ENCODE data around the gene ZFP69B. TPM values are rescaled to one million over a fixed set of nuclear protein-coding genes. Genes with fewer than 3 reads are reported as not detected.
"Not testable (repeated sequence)": the region's sequence is repeated elsewhere in the genome, so short reads cannot be mapped to it uniquely, and the experiment has no call there.

ZFP69B gene
- polyA plus RNA-seq, 1 donor (not counting 4 experiments of a cell fraction or from before 2014, with no cell fraction given) = 1.9 TPM

GRCh38 chr1:40495315-40495903 is 45.1 kb downstream of the ZFP69B start:
- DNase-seq (ENCODE audit: low read depth, low spot score) = no peak
- Histone ChIP-seq H3K36me3 (ENCODE audit: control insufficient read depth in 2 of 2, extremely low read depth in 1 of 2, insufficient read depth in 2 of 2, low read length in 2 of 2) (peaks cover 0 to 2% of the 10 kb centered on the region in 2 experiments), H3K27me3 (ENCODE audit: control insufficient read depth, extremely low read depth, insufficient read depth, low read length) (no peaks in the 10 kb centered on the region), H3K4me2 (ENCODE audit: control insufficient read depth, extremely low read depth, insufficient read depth, low read depth, low read length) (no peak overlapping the region), H3K4me1 (ENCODE audit: control insufficient read depth, extremely low read depth, insufficient read depth, low read length) (no peaks in the 10 kb centered on the region), H3K9me3 (ENCODE audit: control insufficient read depth, low read depth, low read length) (peaks cover 9% of the 10 kb centered on the region), H3K27ac (ENCODE audit: control insufficient read depth, insufficient read depth, low read length) (no peak overlapping the region), H2AFZ (ENCODE audit: control insufficient read depth, low read length) (no peak overlapping the region), H3K4me3 (ENCODE audit: control insufficient read depth in 2 of 3, extremely low read depth in 1 of 3, insufficient read depth in 2 of 3, low read depth in 1 of 3, low read length in 3 of 3) (no peak overlapping the region), H3K9ac (ENCODE audit: control insufficient read depth, extremely low read depth, insufficient read depth, low read length) (no peak overlapping the region), H3K9me1 (ENCODE audit: control insufficient read depth, extremely low read depth, insufficient read depth, low read length) (no peaks in the 10 kb centered on the region), H3K79me2 (ENCODE audit: control insufficient read depth, insufficient read depth, low read length) (no peaks in the 10 kb centered on the region), H4K20me1 (ENCODE audit: control insufficient read depth, extremely low read depth, insufficient read depth, low read length) (no peaks in the 10 kb centered on the region)
- dilution Hi-C loops (cut with MboI; ENCODE audit: extremely low pct_ligation_motif_present, low sequenced_read_pairs) = no loop called here
- no peak for FAIRE-seq
- no peak for TF ChIP-seq EZH2 (IDR thresholded peaks at IDR 0.05; ENCODE audit: low read length)
- TF ChIP-seq CTCF (optimal IDR thresholded peaks at IDR 0.05 in 1 of 3, IDR thresholded peaks at IDR 0.05 in 1 of 3, conservative IDR thresholded peaks at IDR 0.05 in 1 of 3; ENCODE audit: extremely low read depth in 1 of 3, insufficient read depth in 2 of 3, low read length in 3 of 3) = no peak

GRCh38 chr1:40502651-40503050 is 52.4 kb downstream of the ZFP69B start:
- H3K79me2 ChIP-seq (ENCODE audit: control insufficient read depth, insufficient read depth, low read length); H2AFZ ChIP-seq (ENCODE audit: control insufficient read depth, low read length); H3K36me3 ChIP-seq (ENCODE audit: control insufficient read depth in 2 of 2, extremely low read depth in 1 of 2, insufficient read depth in 2 of 2, low read length in 2 of 2); DNase-seq (ENCODE audit: low read depth, low spot score); H3K4me2 ChIP-seq (ENCODE audit: control insufficient read depth, extremely low read depth, insufficient read depth, low read depth, low read length); H3K4me1 ChIP-seq (ENCODE audit: control insufficient read depth, extremely low read depth, insufficient read depth, low read length); H3K9me1 ChIP-seq (ENCODE audit: control insufficient read depth, extremely low read depth, insufficient read depth, low read length); FAIRE-seq; H3K27me3 ChIP-seq (ENCODE audit: control insufficient read depth, extremely low read depth, insufficient read depth, low read length); H3K9ac ChIP-seq (ENCODE audit: control insufficient read depth, extremely low read depth, insufficient read depth, low read length); H3K9me3 ChIP-seq (ENCODE audit: control insufficient read depth, low read depth, low read length); dilution Hi-C loops (cut with MboI; ENCODE audit: extremely low pct_ligation_motif_present, low sequenced_read_pairs); H3K27ac ChIP-seq (ENCODE audit: control insufficient read depth, insufficient read depth, low read length); H4K20me1 ChIP-seq (ENCODE audit: control insufficient read depth, extremely low read depth, insufficient read depth, low read length); H3K4me3 ChIP-seq (ENCODE audit: control insufficient read depth in 2 of 3, extremely low read depth in 1 of 3, insufficient read depth in 2 of 3, low read depth in 1 of 3, low read length in 3 of 3): not testable (repeated sequence)

GRCh38 chr1:40507973-40508372 is 57.7 kb downstream of the ZFP69B start:
- Histone ChIP-seq H3K9ac (ENCODE audit: control insufficient read depth, extremely low read depth, insufficient read depth, low read length) (peak overlapping the region; percentile 83), H3K9me3 (ENCODE audit: control insufficient read depth, low read depth, low read length) (no peaks in the 10 kb centered on the region), H3K79me2 (ENCODE audit: control insufficient read depth, insufficient read depth, low read length) (no peaks in the 10 kb centered on the region), H3K27ac (ENCODE audit: control insufficient read depth, insufficient read depth, low read length) (no peak overlapping the region), H3K4me2 (ENCODE audit: control insufficient read depth, extremely low read depth, insufficient read depth, low read depth, low read length) (peak overlapping the region; percentile 94), H2AFZ (ENCODE audit: control insufficient read depth, low read length) (peak overlapping the region; percentile 97), H3K4me1 (ENCODE audit: control insufficient read depth, extremely low read depth, insufficient read depth, low read length) (peaks cover 8% of the 10 kb centered on the region), H3K27me3 (ENCODE audit: control insufficient read depth, extremely low read depth, insufficient read depth, low read length) (no peaks in the 10 kb centered on the region), H4K20me1 (ENCODE audit: control insufficient read depth, extremely low read depth, insufficient read depth, low read length) (no peaks in the 10 kb centered on the region), H3K4me3 (ENCODE audit: control insufficient read depth in 2 of 3, extremely low read depth in 1 of 3, insufficient read depth in 2 of 3, low read depth in 1 of 3, low read length in 3 of 3) (peak overlapping the region; percentile 59 to 89 (median 86)), H3K36me3 (ENCODE audit: control insufficient read depth in 2 of 2, extremely low read depth in 1 of 2, insufficient read depth in 2 of 2, low read length in 2 of 2) (no peaks in the 10 kb centered on the region), H3K9me1 (ENCODE audit: control insufficient read depth, extremely low read depth, insufficient read depth, low read length) (no peaks in the 10 kb centered on the region)
- no peak for DNase-seq (ENCODE audit: low read depth, low spot score)
- dilution Hi-C loops (cut with MboI; ENCODE audit: extremely low pct_ligation_motif_present, low sequenced_read_pairs) = no loop called here
- FAIRE-seq = no peak
- no peak for TF ChIP-seq EZH2 (IDR thresholded peaks at IDR 0.05; ENCODE audit: low read length)

All from keratinocyte (primary cell).